Measurements from ENCODE around the gene TSGA10IP. TPM values are rescaled to one million over a fixed set of nuclear protein-coding genes. Genes with fewer than 3 reads are reported as not detected.

Gene TSGA10IP
- total RNA-seq, 4 donors from 2014 or later = not detected

- Histone ChIP-seq H3K36me3 (no peaks in the 10 kb centered on the region), H3K9me3 (no peaks in the 10 kb centered on the region), H3K27me3 (peaks cover 12 to 26% (median 16%) of the 10 kb centered on the region in 3 donors), H3K27ac (no peak overlapping the region), H3K4me1 (peaks cover 0 to 10% of the 10 kb centered on the region in 2 donors), H3K4me3 (no peak overlapping the region)
- DNase-seq = no peak
- ATAC-seq = no peak
- TF ChIP-seq, protein P1, sequence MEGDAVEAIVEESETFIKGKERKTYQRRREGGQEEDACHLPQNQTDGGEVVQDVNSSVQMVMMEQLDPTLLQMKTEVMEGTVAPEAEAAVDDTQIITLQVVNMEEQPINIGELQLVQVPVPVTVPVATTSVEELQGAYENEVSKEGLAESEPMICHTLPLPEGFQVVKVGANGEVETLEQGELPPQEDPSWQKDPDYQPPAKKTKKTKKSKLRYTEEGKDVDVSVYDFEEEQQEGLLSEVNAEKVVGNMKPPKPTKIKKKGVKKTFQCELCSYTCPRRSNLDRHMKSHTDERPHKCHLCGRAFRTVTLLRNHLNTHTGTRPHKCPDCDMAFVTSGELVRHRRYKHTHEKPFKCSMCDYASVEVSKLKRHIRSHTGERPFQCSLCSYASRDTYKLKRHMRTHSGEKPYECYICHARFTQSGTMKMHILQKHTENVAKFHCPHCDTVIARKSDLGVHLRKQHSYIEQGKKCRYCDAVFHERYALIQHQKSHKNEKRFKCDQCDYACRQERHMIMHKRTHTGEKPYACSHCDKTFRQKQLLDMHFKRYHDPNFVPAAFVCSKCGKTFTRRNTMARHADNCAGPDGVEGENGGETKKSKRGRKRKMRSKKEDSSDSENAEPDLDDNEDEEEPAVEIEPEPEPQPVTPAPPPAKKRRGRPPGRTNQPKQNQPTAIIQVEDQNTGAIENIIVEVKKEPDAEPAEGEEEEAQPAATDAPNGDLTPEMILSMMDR (IDR thresholded peaks at IDR 0.05 in 4 of 5, conservative IDR thresholded peaks at IDR 0.05 in 1 of 5) = no peak
- intact Hi-C loops (cut with DNase I; ENCODE audit: low total_unique reads) = no loop called here
- in situ Hi-C loops (cut with MboI; ENCODE audit: low sequenced_read_pairs in 4 of 4) = no loop called here
These were observed 42.2 kb upstream of the TSGA10IP start for GRCh38 chr11:65903068-65903481.

- no peak for DNase-seq
- intact Hi-C loops (cut with DNase I; ENCODE audit: low total_unique reads) (no loop called here), in situ Hi-C loops (cut with MboI; ENCODE audit: low sequenced_read_pairs in 4 of 4) (no loop called here)
- TF ChIP-seq POLR2A (IDR thresholded peaks at IDR 0.05) = no peak
- TF ChIP-seq, protein P1 (IDR thresholded peaks at IDR 0.05 in 4 of 5, conservative IDR thresholded peaks at IDR 0.05 in 1 of 5) = no peak
- no peak for ATAC-seq
- H3K27me3 ChIP-seq = peaks cover 11 to 20% (median 12%) of the 10 kb centered on the region in 3 donors
- H3K4me3 ChIP-seq = no peak overlapping the region
- peaks cover 0 to 10% of the 10 kb centered on the region in 2 donors for H3K4me1 ChIP-seq
- no peaks in the 10 kb centered on the region for H3K9me3 ChIP-seq
- H3K36me3 ChIP-seq = no peaks in the 10 kb centered on the region
- no peak overlapping the region for H3K27ac ChIP-seq
These were observed 41.6 kb upstream of the TSGA10IP start for GRCh38 chr11:65903715-65904114.

- no peak for DNase-seq
These were observed 38.7 kb upstream of the TSGA10IP start for GRCh38 chr11:65906602-65907001.

GRCh38 chr11:65907878-65908277 is 37.4 kb upstream of the TSGA10IP start:
- ATAC-seq (no peak), DNase-seq (no peak)
- in situ Hi-C loops (cut with MboI; ENCODE audit: low sequenced_read_pairs in 4 of 4) (no loop called here), intact Hi-C loops (cut with DNase I; ENCODE audit: low total_unique reads) (no loop called here)
- Histone ChIP-seq H3K4me1 (peaks cover 4 to 7% of the 10 kb centered on the region in 2 donors), H3K27me3 (peaks cover 0 to 6% (median 3%) of the 10 kb centered on the region in 3 donors), H3K4me3 (no peak overlapping the region), H3K36me3 (no peaks in the 10 kb centered on the region), H3K9me3 (no peaks in the 10 kb centered on the region), H3K27ac (no peak overlapping the region)
- TF ChIP-seq POLR2A (IDR thresholded peaks at IDR 0.05) = no peak
- TF ChIP-seq, protein P1 (IDR thresholded peaks at IDR 0.05 in 4 of 5, conservative IDR thresholded peaks at IDR 0.05 in 1 of 5) = no peak

More at GRCh38 chr11:65906602-65907001, 38.7 kb upstream of the TSGA10IP start:
- intact Hi-C loops (cut with DNase I; ENCODE audit: low total_unique reads) = no loop called here
- Histone ChIP-seq H3K27ac (no peak overlapping the region), H3K4me1 (peaks cover 1 to 4% of the 10 kb centered on the region in 2 donors), H3K27me3 (peaks cover 0 to 6% (median 3%) of the 10 kb centered on the region in 3 donors), H3K36me3 (no peaks in the 10 kb centered on the region), H3K9me3 (no peaks in the 10 kb centered on the region), H3K4me3 (no peak overlapping the region)
- in situ Hi-C loops (cut with MboI; ENCODE audit: low sequenced_read_pairs in 4 of 4) = no loop called here
- no peak for TF ChIP-seq POLR2A (IDR thresholded peaks at IDR 0.05)
- TF ChIP-seq, protein P1 (IDR thresholded peaks at IDR 0.05 in 4 of 5, conservative IDR thresholded peaks at IDR 0.05 in 1 of 5) = no peak
- ATAC-seq = no peak

Data from gastrocnemius medialis (tissue), 4 donors.